HG02610 (cell line): Measurements from ENCODE around the gene MROH2A.

Experiments
- ATAC-seq: cut with Tn5 transposase; IDR thresholded peaks from one replicate; pipeline ENCODE4 v1.9.1; 2021; ENCODE audit warnings: mild to moderate bottlenecking, moderate library complexity; ENCODE audit not compliant: unreplicated experiment

MROH2A gene

DNA sequence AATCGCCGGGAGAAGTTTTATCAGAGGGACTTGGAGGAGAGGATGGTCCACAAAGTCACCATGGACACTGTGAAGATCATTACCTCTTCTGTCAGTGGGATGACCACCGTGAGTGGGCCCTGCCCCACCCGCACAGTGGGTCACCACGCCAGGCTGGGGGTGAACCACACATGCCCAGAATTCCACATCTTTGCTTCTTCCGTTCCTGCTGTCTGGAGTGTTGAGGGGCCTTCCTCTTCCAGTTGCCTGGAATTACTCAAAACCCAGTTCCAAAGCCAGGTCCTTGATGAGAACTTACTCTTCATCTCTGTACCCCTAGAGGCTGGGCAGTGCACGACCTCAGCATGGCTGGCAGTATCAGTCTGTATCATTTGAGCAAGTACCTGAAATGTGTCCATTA, 22.1 kb downstream of the MROH2A start:
- ATAC-seq, result no peak

DNA sequence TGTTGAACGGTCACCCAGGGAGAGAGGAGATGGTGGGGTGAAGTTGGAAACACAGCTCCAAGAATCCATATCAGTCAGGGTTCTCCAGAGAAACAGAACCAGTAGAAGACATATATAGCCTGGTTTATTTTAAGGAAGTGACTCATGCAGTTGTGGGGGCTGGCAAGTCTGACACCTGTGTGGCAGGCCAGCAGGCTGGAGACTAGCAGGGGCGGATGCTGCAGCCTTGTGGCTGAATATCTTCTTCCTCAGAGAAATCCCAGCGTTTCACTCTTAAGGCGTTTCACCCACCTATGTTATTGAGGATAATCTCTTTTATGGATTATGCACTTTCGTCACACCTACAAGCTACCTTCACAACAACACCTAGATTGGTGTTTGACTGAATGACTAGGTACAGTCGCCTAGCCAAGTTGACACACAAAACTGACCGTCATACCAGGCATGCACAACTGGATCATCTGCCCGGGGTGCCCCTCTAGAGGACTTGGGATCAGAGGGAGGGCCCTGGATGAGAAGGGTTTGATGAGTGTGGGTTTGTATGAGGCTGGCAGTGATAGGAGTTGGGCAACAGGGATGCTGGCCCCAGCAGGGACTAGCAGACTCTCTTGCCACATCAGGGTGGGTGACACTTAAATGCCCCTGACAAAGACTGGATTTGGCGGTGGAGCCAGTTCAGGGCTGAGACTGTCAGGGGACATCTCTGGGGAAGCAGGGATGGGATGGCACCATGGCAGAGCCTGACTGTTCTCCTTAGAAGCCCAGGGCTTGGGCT, 23.4 kb downstream of the MROH2A start:
- no peak for ATAC-seq

DNA sequence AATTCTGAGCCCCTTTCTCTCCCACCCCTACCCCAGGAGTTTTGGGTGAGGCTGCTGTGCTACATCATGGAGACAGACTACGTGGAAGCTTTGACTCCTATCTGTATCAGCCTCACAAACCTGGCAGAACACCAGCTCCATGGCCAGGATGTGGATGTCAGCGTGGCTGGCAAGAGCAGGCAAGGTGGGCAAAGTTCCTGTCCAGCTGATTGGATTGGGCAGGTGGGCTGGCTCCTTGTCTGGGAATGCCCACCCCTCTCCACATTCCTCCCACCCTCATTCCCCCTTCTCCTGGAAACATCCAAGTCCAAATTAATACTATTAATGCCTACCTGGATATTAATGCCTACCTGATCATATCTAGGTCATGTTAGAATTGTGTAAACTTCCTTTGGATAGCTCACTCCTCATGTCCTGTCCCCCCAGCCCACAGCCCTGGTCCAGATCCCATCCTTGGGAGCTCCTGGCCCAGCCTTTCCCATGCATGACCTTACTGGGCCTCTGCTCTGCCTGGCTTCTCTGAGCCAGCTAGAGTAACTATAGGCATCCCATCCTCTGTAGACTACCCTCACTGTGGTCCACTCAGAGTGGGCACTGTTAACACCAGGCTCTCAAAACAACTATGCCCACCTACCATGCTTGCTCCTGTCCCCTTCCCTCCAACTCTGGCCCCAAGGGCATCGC, 24.1 kb downstream of the MROH2A start:
- ATAC-seq, result no peak

DNA sequence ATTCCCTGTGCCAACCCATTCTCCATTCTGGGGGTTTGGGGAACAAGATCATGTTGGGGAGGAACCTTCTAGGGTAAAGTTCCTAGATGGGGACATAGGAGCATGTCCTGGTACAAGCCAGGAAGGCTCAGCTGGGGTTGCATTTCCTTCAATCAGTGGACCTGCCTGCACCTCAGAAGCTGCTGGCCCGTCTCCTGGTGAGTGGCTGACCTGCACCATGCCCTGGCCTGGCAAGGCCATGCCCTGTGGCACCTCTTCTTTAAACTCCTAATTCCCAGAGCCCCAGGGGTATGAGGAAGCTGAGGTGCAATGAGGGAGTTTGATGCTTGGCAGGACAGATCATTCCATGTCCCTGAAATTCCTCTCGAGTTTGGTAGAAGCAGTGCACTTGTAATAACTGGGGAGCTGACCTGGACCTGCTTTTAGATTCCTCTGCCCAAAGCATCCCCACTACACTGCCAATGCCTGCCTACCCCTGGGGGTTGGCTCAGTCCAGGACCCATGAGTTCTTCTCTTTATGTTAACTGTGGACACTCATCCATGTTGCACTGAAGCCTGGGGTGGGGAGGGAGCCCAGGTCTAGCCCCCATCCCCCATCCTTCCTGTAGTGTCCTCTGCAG, 25.3 kb downstream of the MROH2A start:
- no peak for ATAC-seq

DNA sequence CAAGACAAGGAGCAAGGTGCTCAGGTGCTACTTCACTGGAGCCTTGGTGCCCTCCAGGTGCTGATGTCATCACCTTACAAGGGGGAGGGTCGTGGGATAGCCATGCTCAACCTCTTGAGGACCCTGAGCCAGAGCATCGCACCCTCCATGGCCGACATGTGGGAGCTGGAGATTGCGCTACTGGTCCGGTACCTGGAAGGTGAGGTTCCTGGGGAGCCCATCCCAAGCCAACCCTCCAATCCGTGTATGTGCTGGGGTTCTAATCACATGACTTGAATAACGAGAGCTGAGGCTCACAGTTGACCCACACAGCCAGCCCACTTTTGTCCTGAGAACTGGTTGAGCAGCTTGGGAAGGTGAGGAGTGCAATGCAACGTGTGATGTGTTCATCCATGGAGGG, 25.9 kb downstream of the MROH2A start:
- ATAC-seq, result no peak

DNA sequence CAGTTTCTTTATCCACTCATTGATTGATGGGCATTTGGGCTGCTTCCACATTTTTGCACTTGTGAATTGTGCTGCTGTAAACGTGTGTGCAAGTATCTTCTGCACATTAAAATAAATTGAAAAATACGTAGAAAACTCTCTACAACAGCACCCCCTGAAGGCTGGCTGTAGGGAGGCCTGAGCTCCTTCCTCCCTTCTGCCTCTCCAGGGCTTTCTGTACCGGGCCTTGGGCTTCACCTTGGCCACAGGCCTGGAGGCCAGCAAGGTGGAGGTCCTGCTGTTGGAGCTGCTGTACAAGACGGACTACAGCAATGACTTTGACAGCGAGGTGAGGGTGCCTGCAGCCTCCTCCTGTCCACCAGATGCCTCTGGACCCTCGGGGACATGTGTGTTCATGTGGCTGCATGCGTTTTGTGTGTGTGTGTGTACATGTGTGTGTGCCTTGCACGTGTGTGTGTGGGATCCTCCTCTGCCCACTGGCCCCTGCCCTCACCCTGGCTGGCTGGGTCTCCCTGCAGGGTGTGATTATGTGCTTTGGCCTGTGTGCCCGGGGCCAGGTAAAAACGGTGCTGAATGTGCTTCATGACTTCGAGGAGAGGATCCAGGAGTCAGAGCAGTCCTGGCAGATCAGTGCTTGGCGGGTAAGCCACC, 29.2 kb downstream of the MROH2A start:
- no peak for ATAC-seq

DNA sequence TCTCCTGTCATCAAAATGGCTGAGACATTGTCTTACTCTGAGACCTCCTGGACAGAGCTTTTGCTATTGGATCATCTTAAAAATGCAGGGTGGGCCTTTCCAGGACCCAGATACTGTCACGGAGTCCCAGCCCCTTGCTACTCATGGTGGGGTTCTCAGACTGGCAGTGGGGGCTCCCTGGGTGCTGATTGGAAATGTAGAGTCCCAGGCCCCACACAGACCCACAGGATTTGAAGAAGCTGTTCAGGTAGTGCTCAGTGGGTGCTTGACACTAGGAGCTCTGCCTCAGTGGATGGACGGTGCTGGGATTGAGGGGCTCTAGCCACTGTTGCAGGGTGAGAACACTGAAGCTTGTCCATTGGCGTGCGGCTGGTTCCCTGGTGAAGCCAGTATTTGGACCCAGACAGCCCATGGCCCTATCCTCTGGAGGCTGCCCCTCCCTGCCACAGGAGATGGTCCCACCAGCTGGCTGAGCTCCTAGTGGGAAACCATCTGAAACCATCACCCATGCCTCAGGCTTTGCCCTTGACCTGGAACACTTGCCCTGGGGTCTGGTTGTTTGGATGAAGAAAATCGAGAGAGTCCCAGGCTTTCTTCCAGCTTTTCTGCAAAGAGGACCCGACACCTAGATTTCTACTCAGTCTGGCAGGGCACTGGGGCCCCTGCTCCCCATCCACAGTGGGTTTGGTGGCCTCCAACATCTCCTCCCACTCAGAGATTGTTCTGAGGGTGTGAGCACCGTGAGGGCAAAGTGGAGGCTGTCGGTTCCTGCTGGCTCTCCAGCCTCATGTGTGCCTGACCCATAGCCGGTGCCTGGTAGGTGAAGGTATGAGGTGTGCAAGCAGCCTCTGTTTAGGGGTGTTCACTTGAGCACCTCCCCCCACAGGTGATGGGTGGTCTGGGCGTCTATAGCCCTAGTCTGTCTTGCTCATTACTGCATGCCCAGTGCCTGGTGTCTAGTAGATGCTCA, 30.1 kb downstream of the MROH2A start:
- ATAC-seq, result no peak

DNA sequence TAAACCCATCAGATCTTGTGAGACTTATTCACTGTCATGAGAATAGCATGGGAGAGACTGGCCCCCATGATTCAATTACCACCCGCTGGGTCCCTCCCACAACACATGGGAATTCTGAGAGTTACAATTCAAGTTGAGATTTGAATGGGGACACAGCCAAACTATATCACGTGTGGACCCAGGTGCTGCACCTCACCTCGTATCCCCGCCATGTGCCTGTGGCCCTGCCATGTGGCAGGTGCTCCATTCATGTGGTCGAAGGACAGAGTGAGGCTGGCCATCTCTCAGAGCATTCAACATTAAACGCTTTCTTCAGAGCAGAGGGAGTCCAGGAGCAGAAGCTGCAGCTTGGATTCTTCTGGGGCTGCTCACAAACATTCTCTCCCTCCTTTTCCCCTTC, 32.3 kb downstream of the MROH2A start:
- ATAC-seq, result no peak

DNA sequence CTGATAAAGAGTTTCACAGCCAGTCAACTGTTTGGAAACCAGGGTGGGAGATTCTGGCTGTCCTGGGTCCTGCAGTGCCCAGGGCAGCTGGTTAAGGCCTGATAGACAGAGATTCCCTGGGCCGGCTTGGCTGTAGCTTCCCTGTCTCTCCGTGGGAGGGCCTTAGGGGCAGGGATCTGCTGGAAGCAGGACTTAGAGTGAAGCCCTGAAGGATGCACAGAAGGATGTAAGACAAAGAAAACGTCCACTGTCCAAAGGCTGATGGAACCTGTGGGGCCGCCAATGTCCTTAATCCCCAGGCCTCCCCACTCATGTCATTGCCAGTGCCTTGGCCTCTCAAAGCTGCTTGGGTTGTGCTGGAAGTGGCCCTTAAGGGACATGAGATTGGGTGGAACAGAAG, 33.0 kb downstream of the MROH2A start:
- no peak for ATAC-seq

DNA sequence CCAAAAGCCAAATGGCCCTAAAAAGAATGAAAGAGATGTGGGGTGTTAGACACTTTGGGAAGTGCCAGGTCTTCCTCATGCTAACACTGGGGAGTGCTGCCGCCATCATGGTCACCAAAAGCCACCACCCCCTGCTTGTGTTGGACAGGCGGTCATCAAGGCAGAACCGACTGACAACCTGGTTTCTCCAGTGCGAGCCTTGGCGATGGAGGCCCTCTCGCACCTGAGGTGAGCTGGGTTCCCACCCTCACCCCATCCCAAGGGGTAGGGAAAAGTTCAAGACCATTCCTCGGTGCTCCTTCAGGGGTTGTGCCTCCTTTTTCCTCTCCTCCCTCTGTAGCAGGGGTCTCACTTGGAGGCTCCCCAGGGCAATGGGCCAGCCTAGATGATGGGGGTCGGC, 33.6 kb downstream of the MROH2A start:
- no peak for ATAC-seq

DNA sequence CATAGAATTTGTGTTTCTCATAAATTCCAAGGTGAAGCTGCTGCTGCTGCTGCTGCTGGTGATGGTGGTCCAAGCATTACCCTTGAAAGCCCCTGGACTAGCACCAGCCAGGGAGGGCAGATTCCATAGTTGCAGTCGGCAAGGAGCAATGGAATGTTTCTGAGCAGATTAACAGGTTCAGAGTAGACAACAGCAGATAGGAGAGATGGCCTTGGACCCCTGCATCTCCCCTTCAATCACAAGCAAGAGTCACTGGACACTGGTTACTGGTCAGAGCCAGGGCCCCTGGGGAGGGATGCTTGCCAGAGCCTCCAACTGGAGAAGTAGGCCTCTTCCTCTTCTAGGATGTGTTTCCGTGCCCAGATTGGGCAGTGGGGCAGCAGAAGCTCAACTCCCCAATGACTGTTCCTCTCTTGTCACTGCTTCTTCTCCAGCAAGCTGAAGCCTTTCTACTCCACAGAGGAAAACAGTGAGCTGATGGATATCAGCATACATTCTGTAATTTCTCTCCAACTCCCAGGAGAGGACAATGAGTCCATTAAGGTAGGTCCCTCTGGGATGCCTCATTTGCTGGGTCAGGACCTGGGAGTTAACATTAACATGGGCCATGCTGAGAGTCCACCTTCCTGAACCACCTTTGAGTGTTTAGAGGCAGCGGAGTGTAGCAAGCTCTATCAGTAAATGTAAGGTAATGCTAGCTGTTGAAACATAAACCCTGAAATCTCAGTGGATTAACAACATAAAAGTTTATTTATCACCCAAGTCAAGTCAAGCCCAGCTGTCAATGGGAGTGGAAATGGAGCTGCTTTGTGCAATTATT, 35.3 kb downstream of the MROH2A start:
- ATAC-seq, result no peak

DNA sequence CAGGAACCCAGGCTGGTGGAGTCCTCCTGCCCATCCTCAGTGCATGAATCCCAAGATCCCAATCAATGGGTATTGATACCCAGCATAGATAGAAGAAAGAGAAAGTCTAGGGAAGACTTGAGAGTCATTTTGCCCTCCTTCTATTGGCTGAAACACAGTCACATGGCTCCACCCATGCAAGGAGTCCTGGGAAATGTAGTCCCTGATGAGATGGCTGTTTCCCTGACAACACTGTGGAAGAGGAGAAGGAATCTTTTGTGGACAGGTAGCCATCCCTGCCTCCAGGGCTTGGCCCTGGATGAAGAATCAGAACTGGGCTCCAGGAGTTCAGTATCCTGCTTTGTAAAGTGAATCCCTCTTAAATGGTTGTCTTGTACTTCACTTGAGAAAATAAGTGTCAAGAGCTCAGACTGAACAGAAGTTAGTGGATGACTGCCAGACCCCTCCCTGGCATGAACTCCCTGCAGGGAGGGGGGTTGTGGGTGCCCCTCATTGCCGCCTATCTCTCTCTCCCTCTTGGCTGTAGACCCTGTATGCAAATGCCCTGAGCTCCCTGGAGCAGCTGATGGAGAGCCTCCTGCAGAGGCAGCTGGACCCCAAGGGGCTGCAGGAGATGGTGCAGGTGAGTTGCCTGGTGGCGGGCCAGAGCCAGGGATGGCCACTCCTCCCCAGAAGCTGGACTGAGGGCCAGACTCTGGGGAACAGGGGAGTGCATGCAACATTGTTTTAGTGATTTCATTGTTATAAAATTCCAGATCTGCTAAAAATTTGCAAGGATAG, 36.1 kb downstream of the MROH2A start:
- no peak for ATAC-seq

DNA sequence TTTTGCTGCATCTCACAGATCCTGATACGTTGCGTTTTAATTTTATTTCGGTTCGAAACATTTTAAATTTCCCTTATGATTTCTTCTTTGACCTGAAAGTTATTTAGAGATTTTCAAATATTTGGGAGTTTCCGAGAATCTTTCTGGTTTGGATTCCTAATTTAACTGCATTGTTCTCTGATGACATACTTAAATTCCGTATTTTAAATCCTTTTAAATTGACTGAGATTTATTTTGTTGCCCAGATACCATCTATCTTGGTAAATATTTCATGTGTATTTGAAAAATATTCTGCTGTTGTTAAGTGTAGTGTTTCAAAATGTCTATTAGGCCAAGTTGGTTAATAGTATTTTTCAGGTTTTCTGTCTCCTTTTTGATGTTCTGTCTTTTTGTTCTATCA, 37.7 kb downstream of the MROH2A start:
- ATAC-seq, result no peak

DNA sequence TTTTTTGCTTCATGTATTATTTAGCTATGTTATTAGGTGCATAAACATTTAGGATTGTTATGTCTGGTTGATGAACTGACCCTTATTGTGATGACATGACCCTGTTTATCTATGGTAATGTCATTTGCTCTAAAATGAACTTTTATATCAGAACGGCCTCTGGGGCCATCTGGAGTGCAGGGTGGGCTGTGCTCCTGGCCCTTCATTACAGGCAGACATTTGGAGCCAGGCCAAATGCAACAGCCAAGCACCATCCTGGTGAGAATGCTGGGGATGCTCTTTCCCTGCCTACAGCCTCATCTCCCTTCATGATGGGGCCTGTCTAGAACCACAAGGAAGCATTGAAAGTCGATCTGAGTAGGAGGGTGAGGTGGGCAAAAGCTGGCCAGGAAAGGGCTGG, 38.2 kb downstream of the MROH2A start:
- no peak for ATAC-seq

DNA sequence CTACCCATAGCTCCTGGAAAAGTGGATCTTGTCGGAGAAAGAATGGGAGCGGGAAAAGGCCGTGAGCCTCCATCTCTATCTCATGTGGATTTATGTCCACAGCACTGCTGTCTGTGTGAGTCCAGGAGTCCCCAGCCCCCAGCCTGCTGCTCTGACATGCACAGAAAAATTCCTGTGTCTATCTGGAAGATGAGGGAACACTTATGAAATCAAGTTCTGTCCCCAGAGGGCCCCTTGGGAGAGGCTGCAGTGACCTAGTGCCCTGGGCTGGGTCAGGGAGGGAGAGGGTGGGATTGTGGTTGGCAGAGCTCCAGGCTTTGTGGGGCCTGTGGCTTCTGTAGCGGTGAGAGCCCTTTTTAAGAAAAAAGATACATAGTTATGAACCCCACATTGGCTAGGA, 38.6 kb downstream of the MROH2A start:
- no peak for ATAC-seq

DNA sequence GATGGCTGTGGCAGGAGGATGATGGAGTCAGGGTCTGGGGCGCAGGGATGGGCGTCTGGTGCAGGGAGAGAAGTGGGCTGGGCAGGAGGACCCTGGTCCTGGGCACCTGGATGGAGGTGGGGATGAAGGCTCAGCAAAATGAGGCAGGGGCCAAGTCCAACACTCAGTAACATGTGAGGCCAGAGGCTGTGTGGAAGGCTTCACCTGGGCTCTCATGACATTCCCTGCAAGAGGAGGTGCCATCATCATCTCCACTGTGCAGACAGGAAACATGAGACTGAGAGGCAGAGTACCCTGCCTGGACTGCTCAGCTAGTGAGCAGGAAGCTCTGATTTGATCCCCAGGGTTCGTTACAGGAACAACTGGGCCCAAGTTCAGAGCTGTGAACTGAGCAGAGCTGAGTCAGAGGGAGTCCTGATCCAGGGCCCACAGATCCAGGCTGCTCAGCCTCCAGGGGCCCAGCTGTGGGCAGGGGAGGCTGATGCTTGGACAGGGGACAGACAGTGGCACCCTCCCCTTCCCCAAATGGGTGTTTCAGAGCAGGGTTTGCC, 39.3 kb downstream of the MROH2A start:
- no peak for ATAC-seq

DNA sequence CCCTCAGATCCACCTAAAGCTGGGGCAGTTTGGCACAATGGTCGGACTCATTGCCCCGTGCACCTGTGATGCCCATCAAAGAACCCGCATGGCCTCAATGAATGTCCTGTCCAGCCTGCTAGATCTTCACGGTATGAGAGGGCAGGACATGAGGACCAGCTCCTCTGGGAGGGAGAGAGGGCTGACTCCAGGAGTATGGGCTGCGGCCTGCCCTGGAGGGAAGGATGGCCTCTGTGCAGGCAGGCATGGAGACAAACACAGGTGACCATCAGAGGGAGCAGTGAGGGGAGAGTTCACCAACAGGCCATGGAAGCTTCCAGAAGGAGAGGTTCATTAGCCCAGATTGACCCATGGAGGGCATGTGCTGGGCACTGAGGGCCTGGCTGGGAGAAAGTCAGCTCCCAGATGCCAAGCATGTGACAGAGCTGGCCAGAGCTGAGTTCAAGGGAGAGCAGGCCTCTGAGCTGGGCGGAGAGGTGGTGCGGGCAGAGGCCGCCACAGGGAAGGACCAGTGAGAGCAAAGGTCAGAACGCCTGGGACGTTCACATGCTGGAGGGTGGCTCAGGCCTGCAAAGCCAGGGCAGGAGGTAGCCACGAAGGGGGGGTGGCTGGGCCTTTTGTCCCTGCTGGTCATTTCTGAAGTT, 40.0 kb downstream of the MROH2A start:
- no peak for ATAC-seq
